K562 (cell line): ENCODE data around the gene DGUOK. TPM values are rescaled to one million over a fixed set of nuclear protein-coding genes. Genes with fewer than 3 reads are reported as not detected.

ENCODE experiments used
- CREM ChIP-seq: IDR thresholded peaks from 2 replicates; pipeline ENCODE4 v1.6.1; 2014; ENCODE audit warnings: antibody characterized with exemption, low read depth
- E2F3 ChIP-seq: fragments of 250-450 bp; sonication (Bioruptor Pico); IDR thresholded peaks from 2 replicates; pipeline ENCODE4 v1.4.0; 2020; ENCODE audit warnings: mild to moderate bottlenecking
- ERF ChIP-seq: fragments of 450-650 bp; formaldehyde crosslinking; IDR thresholded peaks from 2 replicates; pipeline ENCODE4 v1.4.0; 2020; ENCODE audit warnings: mild to moderate bottlenecking, mixed read lengths
- ETV5 ChIP-seq: sonication (generic); formaldehyde crosslinking; IDR thresholded peaks from 2 replicates; pipeline ENCODE4 v1.4.0; 2020; ENCODE audit warnings: low read depth, mild to moderate bottlenecking, missing genetic modification reagents
- EWSR1 ChIP-seq: fragments of 450-650 bp; IDR thresholded peaks from 2 replicates; pipeline ENCODE4 v1.6.1; 2018; ENCODE audit warnings: borderline replicate concordance, mild to moderate bottlenecking, low read depth, moderate library complexity; ENCODE audit not compliant: partially characterized antibody
- GABPB2 ChIP-seq: fragments of 250-450 bp; sonication (Bioruptor Pico); conservative IDR thresholded peaks from 2 replicates; pipeline ENCODE4 v1.5.1; 2021; ENCODE audit warnings: mild to moderate bottlenecking
- KAT2B ChIP-seq: IDR thresholded peaks from one replicate; pipeline ENCODE4 v1.6.1; 2012; ENCODE audit warnings: low read depth, mild to moderate bottlenecking, control low read depth, inconsistent platforms, low read length, moderate library complexity
- MECOM ChIP-seq: fragments of 250-450 bp; sonication (Bioruptor Pico); IDR thresholded peaks from 2 replicates; pipeline ENCODE4 v1.8.0; 2022; ENCODE audit warnings: inconsistent platforms
- NFRKB ChIP-seq: fragments of 450-650 bp; IDR thresholded peaks from 2 replicates; pipeline ENCODE4 v1.6.1; 2016; ENCODE audit warnings: low read depth
- NR0B1 ChIP-seq: fragments of 450-650 bp; IDR thresholded peaks from one replicate; pipeline ENCODE4 v1.6.1; 2018; ENCODE audit warnings: mild to moderate bottlenecking, moderate library complexity; ENCODE audit not compliant: partially characterized antibody
- NRF1 ChIP-seq, 2 experiments: fragments of 450-650 bp; IDR thresholded peaks in 1 of 2; conservative IDR thresholded peaks in 1 of 2; 2 replicates each; pipeline ENCODE4 v1.6.1; 2014; ENCODE audit warnings: mild to moderate bottlenecking in 2 of 2
- POLR2AphosphoS2 ChIP-seq: IDR thresholded peaks from 2 replicates; pipeline ENCODE4 v1.6.1; 2012; ENCODE audit warnings: low read length, improper control_type of control experiment
- POLR2B ChIP-seq: fragments of 450-650 bp; IDR thresholded peaks from 2 replicates; pipeline ENCODE4 v1.6.1; 2018; ENCODE audit warnings: low read depth; ENCODE audit not compliant: partially characterized antibody
- PRMT5 ChIP-seq: sonication (generic); formaldehyde crosslinking; IDR thresholded peaks from 2 replicates; pipeline ENCODE4 v1.5.0; 2020; ENCODE audit warnings: missing genetic modification reagents
- SMARCA4 ChIP-seq: fragments of 450-650 bp; IDR thresholded peaks from 2 replicates; pipeline ENCODE4 v1.6.1; 2016
- SMARCB1 ChIP-seq: IDR thresholded peaks from 2 replicates; pipeline ENCODE4 v1.6.1; 2011; ENCODE audit warnings: improper control_type of control experiment, low read depth; ENCODE audit not compliant: insufficient read length
- SMARCE1 ChIP-seq: fragments of 450-650 bp; IDR thresholded peaks from 2 replicates; pipeline ENCODE4 v1.7.1; 2016; ENCODE audit warnings: mild to moderate bottlenecking
- SNRNP70 ChIP-seq: fragments of 200-400 bp; formaldehyde crosslinking; optimal IDR thresholded peaks from 2 replicates; pipeline ENCODE3; 2017; ENCODE audit warnings: low read depth, low read length
- SRSF1 ChIP-seq: fragments of 200-400 bp; formaldehyde crosslinking; IDR thresholded peaks from 2 replicates; pipeline ENCODE4 v1.6.1; 2017; ENCODE audit warnings: mild to moderate bottlenecking, low read depth, low read length, moderate library complexity
- XRCC4 ChIP-seq: IDR thresholded peaks from one replicate; pipeline ENCODE4 v1.6.1; 2011; ENCODE audit not compliant: insufficient read depth, insufficient read length; ENCODE audit errors: extremely low read depth
- ZNF140 ChIP-seq: fragments of 250-450 bp; sonication (Bioruptor Pico); IDR thresholded peaks from 2 replicates; pipeline ENCODE4 v1.8.0; 2021; ENCODE audit warnings: moderate library complexity, mild to moderate bottlenecking, inconsistent platforms
- ZNF239 ChIP-seq: fragments of 250-450 bp; sonication (Bioruptor Pico); IDR thresholded peaks from 2 replicates; pipeline ENCODE4 v1.4.0; 2020; ENCODE audit warnings: mild to moderate bottlenecking
- ZNF583 ChIP-seq: fragments of 250-450 bp; sonication (Bioruptor Pico); IDR thresholded peaks from 2 replicates; pipeline ENCODE4 v1.4.0; 2020
- ZNF717 ChIP-seq: fragments of 250-450 bp; sonication (Bioruptor Pico); IDR thresholded peaks from 2 replicates; pipeline ENCODE4 v1.5.0; 2021
- polyA plus RNA-seq, 8 experiments: library from polyadenylated mRNA; depleted of rRNA in 4 of 8; stranded (reverse) in 5 of 8; unstranded in 3 of 8; fragments of >200 nt; fragmentation: Nextera tagmentation in 2 of 8; fragmentation: Illumina TruSeq in 1 of 8; extraction: Ambion mirVana in 2 of 8; extraction: Trizol in 1 of 8; gene quantifications; 2 replicates each; pipeline versions ENCODE4 v1.2.1 to v1.2.3, GENCODE V29; 2011 to 2014; ENCODE audit warnings: inconsistent platforms in 1 of 8, missing spikeins in 1 of 8
- total RNA-seq, 7 experiments: library from RNA; depleted of rRNA in 6 of 7; stranded (reverse); fragments of >200 nt in 6 of 7; fragmentation: Illumina TruSeq in 2 of 7; extraction: Trizol in 2 of 7; gene quantifications; 2 replicates each; pipeline versions ENCODE4 v1.2.1 to v1.2.3, GENCODE V29; 2011 to 2021; ENCODE audit warnings: low replicate concordance in 1 of 7
- TF ChIP-seq, protein P1 (sequence below): sonication (generic); formaldehyde crosslinking; IDR thresholded peaks from 2 replicates; pipeline ENCODE4 v1.8.1; 2022; ENCODE audit warnings: missing genetic modification reagents
- TF ChIP-seq, protein P2 (sequence below): sonication (generic); formaldehyde crosslinking; IDR thresholded peaks from 2 replicates; pipeline ENCODE4 v1.8.0; 2022; ENCODE audit warnings: mild to moderate bottlenecking, low read depth, missing genetic modification reagents

DGUOK gene
- total and polyA plus RNA-seq, 9 of the 15 experiments (the other 6 are each of a cell fraction or from before 2014, with no cell fraction given) = 67.0 to 288 (median 126) TPM

DNA sequence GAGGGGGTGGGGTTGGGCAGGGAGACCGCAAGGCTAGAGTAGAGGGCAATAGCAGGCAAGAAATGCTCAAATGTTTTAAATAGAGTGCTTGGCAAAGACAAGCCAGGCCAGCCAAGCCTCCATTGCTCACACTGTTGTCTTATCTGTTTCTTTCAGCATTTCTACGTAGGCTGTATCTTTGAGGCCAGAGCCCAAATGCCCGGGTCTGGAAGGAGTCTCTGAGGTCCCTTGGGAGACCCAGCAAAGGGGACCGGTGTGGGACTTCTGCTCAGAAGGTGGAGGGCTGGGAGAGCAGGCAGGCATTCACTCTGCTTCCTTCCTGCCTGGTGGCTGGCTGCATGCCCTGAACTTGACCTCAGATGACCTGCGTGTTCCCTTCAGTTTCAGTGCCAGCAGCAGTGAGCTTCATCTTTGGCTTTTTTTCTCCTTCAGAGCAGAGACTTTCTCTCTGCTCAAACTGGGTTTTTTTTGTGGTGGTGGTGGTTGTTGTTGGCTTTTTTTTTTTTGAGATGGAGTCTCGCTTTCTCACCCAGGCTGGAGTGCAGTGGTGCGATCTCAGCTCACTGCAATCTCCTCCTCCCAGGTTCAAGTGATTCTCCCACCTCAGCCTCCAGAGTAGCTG, 44.3 kb downstream of the DGUOK start (continued):
- no peak for TF ChIP-seq ZNF239 (CRISPR knock-in tag)
- no peak for TF ChIP-seq NR0B1
- TF ChIP-seq E2F3 (CRISPR knock-in tag) = no peak
- peak; percentile 79 for TF ChIP-seq SMARCA4
- TF ChIP-seq ZNF583 (CRISPR knock-in tag) = no peak
- TF ChIP-seq EWSR1 = no peak
- TF ChIP-seq SNRNP70 = no peak
- TF ChIP-seq ZNF717 (CRISPR knock-in tag) = no peak
- TF ChIP-seq CREM = 0 out of 2 replicates have a peak, but pooled peaks have one; percentile 58
- no peak for TF ChIP-seq SMARCB1
- no peak for TF ChIP-seq ERF (CRISPR knock-in tag)
- TF ChIP-seq ZNF140 (CRISPR knock-in tag) = no peak
- TF ChIP-seq POLR2AphosphoS2 = no peak
- no peak for TF ChIP-seq KAT2B
- TF ChIP-seq SRSF1 = no peak
- peak; percentile 78 for TF ChIP-seq SMARCE1
- TF ChIP-seq, protein P1, sequence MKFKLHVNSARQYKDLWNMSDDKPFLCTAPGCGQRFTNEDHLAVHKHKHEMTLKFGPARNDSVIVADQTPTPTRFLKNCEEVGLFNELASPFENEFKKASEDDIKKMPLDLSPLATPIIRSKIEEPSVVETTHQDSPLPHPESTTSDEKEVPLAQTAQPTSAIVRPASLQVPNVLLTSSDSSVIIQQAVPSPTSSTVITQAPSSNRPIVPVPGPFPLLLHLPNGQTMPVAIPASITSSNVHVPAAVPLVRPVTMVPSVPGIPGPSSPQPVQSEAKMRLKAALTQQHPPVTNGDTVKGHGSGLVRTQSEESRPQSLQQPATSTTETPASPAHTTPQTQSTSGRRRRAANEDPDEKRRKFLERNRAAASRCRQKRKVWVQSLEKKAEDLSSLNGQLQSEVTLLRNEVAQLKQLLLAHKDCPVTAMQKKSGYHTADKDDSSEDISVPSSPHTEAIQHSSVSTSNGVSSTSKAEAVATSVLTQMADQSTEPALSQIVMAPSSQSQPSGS (CRISPR knock-in tag) = no peak
- peak; percentile 75; the same call in 1 of the 2 replicates for TF ChIP-seq NFRKB
- TF ChIP-seq NRF1 (conservative IDR thresholded peaks at IDR 0.05 in 1 of 2, IDR thresholded peaks at IDR 0.05 in 1 of 2) = peak in 1 of 2 experiments; percentile 44; a peak in 2 of 4 replicates
- no peak for TF ChIP-seq ETV5 (CRISPR knock-in tag)
- TF ChIP-seq MECOM (CRISPR knock-in tag) = no peak
- no peak for TF ChIP-seq PRMT5 (CRISPR knock-in tag)
- TF ChIP-seq POLR2B = no peak
- no peak for TF ChIP-seq XRCC4
- TF ChIP-seq, protein P2, sequence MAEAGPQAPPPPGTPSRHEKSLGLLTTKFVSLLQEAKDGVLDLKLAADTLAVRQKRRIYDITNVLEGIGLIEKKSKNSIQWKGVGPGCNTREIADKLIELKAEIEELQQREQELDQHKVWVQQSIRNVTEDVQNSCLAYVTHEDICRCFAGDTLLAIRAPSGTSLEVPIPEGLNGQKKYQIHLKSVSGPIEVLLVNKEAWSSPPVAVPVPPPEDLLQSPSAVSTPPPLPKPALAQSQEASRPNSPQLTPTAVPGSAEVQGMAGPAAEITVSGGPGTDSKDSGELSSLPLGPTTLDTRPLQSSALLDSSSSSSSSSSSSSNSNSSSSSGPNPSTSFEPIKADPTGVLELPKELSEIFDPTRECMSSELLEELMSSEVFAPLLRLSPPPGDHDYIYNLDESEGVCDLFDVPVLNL = no peak
- TF ChIP-seq GABPB2 (CRISPR knock-in tag) = no peak
